Body of pancreas (tissue), 4 donors: ENCODE data around the gene USH2A.

ENCODE experiments used
- POLR2A ChIP-seq, 3 donors: fragments of 450-650 bp; IDR thresholded peaks; one replicate each; pipeline ENCODE4 v1.6.1; 2016; ENCODE audit warnings: antibody characterized with exemption in 3 of 3, mild to moderate bottlenecking in 2 of 3
- TF ChIP-seq, protein P1 (sequence below), 7 experiments: fragments of 450-650 bp in 4 of 7; fragments of 200-600 bp in 3 of 7; sonication (generic) in 3 of 7; IDR thresholded peaks; one replicate each; pipeline ENCODE4 v1.5.1; 2016 to 2019; ENCODE audit warnings: antibody characterized with exemption in 7 of 7

DNA sequence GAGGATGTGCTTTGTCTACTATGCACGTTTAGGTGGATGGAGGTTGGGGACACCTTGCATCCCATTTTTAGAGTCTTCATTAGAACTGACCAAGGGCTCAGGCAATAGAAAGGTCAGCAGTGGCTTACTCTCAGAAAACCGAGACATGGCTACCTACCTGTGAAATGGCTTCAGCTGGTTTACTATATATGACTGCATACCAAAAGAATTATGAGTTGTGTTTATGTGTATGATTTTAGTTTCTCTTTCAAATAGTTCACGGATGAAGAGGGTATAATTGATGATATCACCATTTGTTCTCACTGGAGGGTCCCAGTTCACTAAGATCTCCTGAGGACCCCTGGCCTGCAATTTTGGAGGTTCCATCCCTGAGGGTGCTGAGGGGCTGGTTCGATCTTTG, 749.3 kb downstream of the USH2A start:
- TF ChIP-seq, protein P1, sequence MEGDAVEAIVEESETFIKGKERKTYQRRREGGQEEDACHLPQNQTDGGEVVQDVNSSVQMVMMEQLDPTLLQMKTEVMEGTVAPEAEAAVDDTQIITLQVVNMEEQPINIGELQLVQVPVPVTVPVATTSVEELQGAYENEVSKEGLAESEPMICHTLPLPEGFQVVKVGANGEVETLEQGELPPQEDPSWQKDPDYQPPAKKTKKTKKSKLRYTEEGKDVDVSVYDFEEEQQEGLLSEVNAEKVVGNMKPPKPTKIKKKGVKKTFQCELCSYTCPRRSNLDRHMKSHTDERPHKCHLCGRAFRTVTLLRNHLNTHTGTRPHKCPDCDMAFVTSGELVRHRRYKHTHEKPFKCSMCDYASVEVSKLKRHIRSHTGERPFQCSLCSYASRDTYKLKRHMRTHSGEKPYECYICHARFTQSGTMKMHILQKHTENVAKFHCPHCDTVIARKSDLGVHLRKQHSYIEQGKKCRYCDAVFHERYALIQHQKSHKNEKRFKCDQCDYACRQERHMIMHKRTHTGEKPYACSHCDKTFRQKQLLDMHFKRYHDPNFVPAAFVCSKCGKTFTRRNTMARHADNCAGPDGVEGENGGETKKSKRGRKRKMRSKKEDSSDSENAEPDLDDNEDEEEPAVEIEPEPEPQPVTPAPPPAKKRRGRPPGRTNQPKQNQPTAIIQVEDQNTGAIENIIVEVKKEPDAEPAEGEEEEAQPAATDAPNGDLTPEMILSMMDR (IDR thresholded peaks at IDR 0.05): no peak
- no peak for TF ChIP-seq POLR2A (IDR thresholded peaks at IDR 0.05)
